Measurements from ENCODE around the gene VAMP1. TPM values are rescaled to one million over a fixed set of nuclear protein-coding genes. Genes with fewer than 3 reads are reported as not detected.

The VAMP1 gene
- total RNA-seq, 1 donor from 2014 or later = 4.8 TPM

Other genes starting within 250 kb of the VAMP1 start
- gene PLEKHG6, start 160.0 kb downstream of the VAMP1 start, total RNA-seq = 2.3 and 3.3 TPM in 2 replicates
- 115 and 143 TPM in 2 replicates for gene TNFRSF1A, start 128.6 kb downstream of the VAMP1 start, total RNA-seq
- gene SCNN1A, start 95.1 kb downstream of the VAMP1 start, total RNA-seq = 10.4 and 11.1 TPM in 2 replicates
- 134 and 219 TPM in 2 replicates for gene LTBR, start 86.5 kb downstream of the VAMP1 start, total RNA-seq
- gene CD27, start 25.7 kb downstream of the VAMP1 start, total RNA-seq = not detected in 2 replicates
- gene TAPBPL, start 18.6 kb downstream of the VAMP1 start, total RNA-seq = 14.4 and 18.9 TPM in 2 replicates
- 63.7 and 78.3 TPM in 2 replicates for gene MRPL51, start 22.6 kb upstream of the VAMP1 start, total RNA-seq
- gene NCAPD2, start 23.4 kb upstream of the VAMP1 start, total RNA-seq = 62.3 and 98.0 TPM in 2 replicates
- gene GAPDH, start 63.8 kb upstream of the VAMP1 start, total RNA-seq = 3,951 and 4,700 TPM in 2 replicates
- gene IFFO1, start 85.4 kb upstream of the VAMP1 start, total RNA-seq = 9.9 and 12.4 TPM in 2 replicates
- 52.4 and 62.2 TPM in 2 replicates for gene NOP2, start 97.6 kb upstream of the VAMP1 start, total RNA-seq
- gene CHD4, start 136.7 kb upstream of the VAMP1 start, total RNA-seq = 276 and 287 TPM in 2 replicates
- gene LPAR5, start 165.3 kb upstream of the VAMP1 start, total RNA-seq = 3.8 and 5.2 TPM in 2 replicates
- gene ACRBP, start 176.8 kb upstream of the VAMP1 start, total RNA-seq = 0.75 and 0.89 TPM in 2 replicates
- gene ING4, start 192.4 kb upstream of the VAMP1 start, total RNA-seq = 31.8 and 34.1 TPM in 2 replicates
- 34.0 and 36.6 TPM in 2 replicates for gene ZNF384, start 218.7 kb upstream of the VAMP1 start, total RNA-seq
- gene PIANP, start 230.1 kb upstream of the VAMP1 start, total RNA-seq = 0.07 and 0.13 TPM in 2 replicates